Measurements from ENCODE around the gene RFTN1.

The RFTN1 gene

GRCh38 chr3:16297997-16298885, 215.3 kb downstream of the RFTN1 start:
- DNase-seq, result peak; percentile 1

GRCh38 chr3:16295298-16295890, 218.1 kb downstream of the RFTN1 start:
- DNase-seq, result no peak

GRCh38 chr3:16294844-16295243, 218.7 kb downstream of the RFTN1 start:
- no peak for DNase-seq

GRCh38 chr3:16290827-16291196, 222.7 kb downstream of the RFTN1 start:
- DNase-seq, result peak; percentile 57

GRCh38 chr3:16290007-16290826, 223.3 kb downstream of the RFTN1 start:
- peak; percentile 52 for DNase-seq

- DNase-seq, result no peak
Measured at GRCh38 chr3:16289144-16289889, 224.2 kb downstream of the RFTN1 start.

- DNase-seq, result no peak
Measured at GRCh38 chr3:16288664-16289063, 224.8 kb downstream of the RFTN1 start.

GRCh38 chr3:16286751-16287543, 226.6 kb downstream of the RFTN1 start:
- no peak for DNase-seq

GRCh38 chr3:16286161-16286560, 227.3 kb downstream of the RFTN1 start:
- DNase-seq, result peak; percentile 86

GRCh38 chr3:16284633-16285032, 228.9 kb downstream of the RFTN1 start:
- no peak for DNase-seq

- no peak for DNase-seq
Measured at GRCh38 chr3:16280671-16281070, 232.8 kb downstream of the RFTN1 start.

- no peak for DNase-seq
Measured at GRCh38 chr3:16279010-16279801, 234.3 kb downstream of the RFTN1 start.

GRCh38 chr3:16277471-16277870, 236.0 kb downstream of the RFTN1 start:
- DNase-seq, result no peak

GRCh38 chr3:16273867-16274266, 239.6 kb downstream of the RFTN1 start:
- no peak for DNase-seq

- no peak for DNase-seq
Measured at GRCh38 chr3:16272588-16272987, 240.9 kb downstream of the RFTN1 start.

GRCh38 chr3:16270855-16271254, 242.6 kb downstream of the RFTN1 start:
- no peak for DNase-seq

GRCh38 chr3:16266714-16267113, 246.8 kb downstream of the RFTN1 start:
- no peak for DNase-seq
